Midbrain (tissue), 1 donor: Measurements from ENCODE around the gene LRRC4C.

Experiments
- DNase-seq: peaks from one replicate; lab custom pipeline; 2025; lab: John Stamatoyannopoulos, UW

Gene LRRC4C

GRCh38 chr11:41414771-41415440 lies 44.5 kb downstream of the LRRC4C start:
- no peak for DNase-seq

- DNase-seq, result no peak
Measured at GRCh38 chr11:41413843-41414242, 45.6 kb downstream of the LRRC4C start.

- no peak for DNase-seq
Measured at GRCh38 chr11:41405812-41406211, 53.6 kb downstream of the LRRC4C start.

GRCh38 chr11:41404109-41404508 lies 55.3 kb downstream of the LRRC4C start:
- DNase-seq, result no peak

GRCh38 chr11:41403458-41403857 lies 56.0 kb downstream of the LRRC4C start:
- DNase-seq, result no peak

GRCh38 chr11:41400819-41401382 lies 58.6 kb downstream of the LRRC4C start:
- DNase-seq, result no peak

- DNase-seq, result no peak
Measured at GRCh38 chr11:41400124-41400523, 59.3 kb downstream of the LRRC4C start.

- no peak for DNase-seq
Measured at GRCh38 chr11:41399323-41399722, 60.1 kb downstream of the LRRC4C start.

- DNase-seq, result no peak
Measured at GRCh38 chr11:41398175-41398574, 61.3 kb downstream of the LRRC4C start.

- DNase-seq, result no peak
Measured at GRCh38 chr11:41394521-41395195, 64.8 kb downstream of the LRRC4C start.

- DNase-seq, result no peak
Measured at GRCh38 chr11:41392596-41392995, 66.9 kb downstream of the LRRC4C start.

- DNase-seq, result no peak
Measured at GRCh38 chr11:41389623-41390130, 69.8 kb downstream of the LRRC4C start.

GRCh38 chr11:41384329-41384728 lies 75.1 kb downstream of the LRRC4C start:
- DNase-seq, result no peak

GRCh38 chr11:41383768-41384167 lies 75.7 kb downstream of the LRRC4C start:
- DNase-seq, result no peak

GRCh38 chr11:41382927-41383326 lies 76.5 kb downstream of the LRRC4C start:
- DNase-seq, result no peak

GRCh38 chr11:41379084-41379483 lies 80.4 kb downstream of the LRRC4C start:
- DNase-seq, result no peak

- no peak for DNase-seq
Measured at GRCh38 chr11:41377709-41378394, 81.6 kb downstream of the LRRC4C start.

GRCh38 chr11:41351825-41352224 lies 107.6 kb downstream of the LRRC4C start:
- no peak for DNase-seq

GRCh38 chr11:41346042-41346441 lies 113.4 kb downstream of the LRRC4C start:
- DNase-seq, result no peak

GRCh38 chr11:41334007-41334933 lies 125.2 kb downstream of the LRRC4C start:
- no peak for DNase-seq

GRCh38 chr11:41333357-41333756 lies 126.1 kb downstream of the LRRC4C start:
- no peak for DNase-seq

- no peak for DNase-seq
Measured at GRCh38 chr11:41328324-41328723, 131.1 kb downstream of the LRRC4C start.
